Gastrocnemius medialis (tissue), 4 donors: Measurements from ENCODE around the gene USP5.

Experiments used
- CTCF ChIP-seq, 5 experiments: fragments of 450-650 bp in 3 of 5; fragments of 200-600 bp in 2 of 5; sonication (generic) in 2 of 5; IDR thresholded peaks in 4 of 5; conservative IDR thresholded peaks in 1 of 5; 1 replicate in 4 of 5; 2 replicates in 1 of 5; pipeline ENCODE4 v1.5.1; 2016 to 2019; ENCODE audit warnings: antibody characterized with exemption in 5 of 5, mild to moderate bottlenecking in 3 of 5, moderate library complexity in 3 of 5
- POLR2A ChIP-seq, 2 donors: fragments of 450-650 bp; IDR thresholded peaks; one replicate each; pipeline ENCODE4 v1.6.1; 2017; ENCODE audit warnings: antibody characterized with exemption in 2 of 2, mild to moderate bottlenecking in 2 of 2, moderate library complexity in 2 of 2

- no peak for TF ChIP-seq CTCF (IDR thresholded peaks at IDR 0.05 in 4 of 5, conservative IDR thresholded peaks at IDR 0.05 in 1 of 5)
- TF ChIP-seq POLR2A (IDR thresholded peaks at IDR 0.05): peak; percentile 79 to 90
Measured at GRCh38 chr12:6851153-6851920, 613 bp upstream of the USP5 start, which contains the start of gene CDCA3.
